Ishikawa (cell line): ENCODE data around the gene ULK4.

Source experiments
- CEBPB ChIP-seq: IDR thresholded peaks from 2 replicates; pipeline ENCODE4 v1.6.1; 2012
- CREB1 ChIP-seq: IDR thresholded peaks from 2 replicates; pipeline ENCODE4 v1.6.1; 2012; ENCODE audit warnings: low read depth
- EGR1 ChIP-seq: IDR thresholded peaks from 2 replicates; pipeline ENCODE4 v1.6.1; 2012
- EP300 ChIP-seq: IDR thresholded peaks from 2 replicates; pipeline ENCODE4 v1.6.1; 2012; ENCODE audit warnings: borderline replicate concordance
- FOXM1 ChIP-seq: IDR thresholded peaks from 2 replicates; pipeline ENCODE4 v1.6.1; 2012; ENCODE audit warnings: low read depth, borderline replicate concordance
- MAX ChIP-seq: IDR thresholded peaks from 2 replicates; pipeline ENCODE4 v1.6.1; 2012
- NFIC ChIP-seq: IDR thresholded peaks from 2 replicates; pipeline ENCODE4 v1.6.1; 2012
- RAD21 ChIP-seq: IDR thresholded peaks from 2 replicates; pipeline ENCODE4 v1.6.1; 2012; ENCODE audit warnings: low read depth
- REST ChIP-seq: IDR thresholded peaks from 2 replicates; pipeline ENCODE4 v1.6.1; 2012; ENCODE audit warnings: low read depth, mild to moderate bottlenecking
- TAF1 ChIP-seq: IDR thresholded peaks from 2 replicates; pipeline ENCODE4 v1.6.1; 2012; ENCODE audit warnings: low read depth, mild to moderate bottlenecking
- TCF12 ChIP-seq: IDR thresholded peaks from 2 replicates; pipeline ENCODE4 v1.6.1; 2012; ENCODE audit warnings: low read depth
- TEAD4 ChIP-seq: IDR thresholded peaks from 2 replicates; pipeline ENCODE4 v1.6.1; 2012
- USF1 ChIP-seq: IDR thresholded peaks from 2 replicates; pipeline ENCODE4 v1.6.1; 2012
- YY1 ChIP-seq: IDR thresholded peaks from 2 replicates; pipeline ENCODE4 v1.6.1; 2012; ENCODE audit warnings: low read depth
- ZBTB7A ChIP-seq: IDR thresholded peaks from 2 replicates; pipeline ENCODE4 v1.6.1; 2012; ENCODE audit warnings: low read depth

The ULK4 gene

GRCh38 chr3:41244620-41245336 lies 717.1 kb downstream of the ULK4 start:
- TF ChIP-seq CEBPB (no peak), RAD21 (no peak), TCF12 (no peak), TEAD4 (no peak), TAF1 (no peak), USF1 (no peak), EGR1 (no peak), YY1 (no peak), REST (no peak), FOXM1 (no peak)

- TF ChIP-seq CREB1 (no peak), CEBPB (no peak), NFIC (no peak), TEAD4 (no peak), USF1 (no peak), YY1 (no peak), TCF12 (no peak), TAF1 (no peak), FOXM1 (no peak), REST (no peak), MAX (no peak), EP300 (no peak), ZBTB7A (no peak), RAD21 (no peak), EGR1 (no peak)
These were observed 718.7 kb downstream of the ULK4 start for GRCh38 chr3:41243183-41243582.

- TF ChIP-seq USF1 (no peak), CEBPB (no peak), TEAD4 (no peak), TCF12 (no peak), CREB1 (no peak), NFIC (no peak), REST (no peak), YY1 (no peak), EGR1 (no peak), RAD21 (no peak), FOXM1 (no peak), ZBTB7A (no peak), EP300 (no peak), MAX (no peak), TAF1 (no peak)
These were observed 719.9 kb downstream of the ULK4 start for GRCh38 chr3:41241800-41242571.
